Measurements from ENCODE around the gene P3R3URF.

GRCh38 chr1:46206399-46206798 is 30.1 kb upstream of the P3R3URF start:
- TF ChIP-seq CTCF (IDR thresholded peaks at IDR 0.05), result no peak
- no peak for TF ChIP-seq POLR2AphosphoS5 (IDR thresholded peaks at IDR 0.05)

Measured in prostate gland (tissue), 2 donors.